NCI-H1417 treated with DMSO at 0.1 percent for 48 hours (cell line): ENCODE data around the gene GFY.
"Not testable (repeated sequence)": the region's sequence is repeated elsewhere in the genome, so short reads cannot be mapped to it uniquely, and the experiment has no call there.

Experiments used
- DNase-seq: peaks from one replicate; lab custom pipeline; 2025; lab: John Stamatoyannopoulos, UW

Gene GFY

DNA sequence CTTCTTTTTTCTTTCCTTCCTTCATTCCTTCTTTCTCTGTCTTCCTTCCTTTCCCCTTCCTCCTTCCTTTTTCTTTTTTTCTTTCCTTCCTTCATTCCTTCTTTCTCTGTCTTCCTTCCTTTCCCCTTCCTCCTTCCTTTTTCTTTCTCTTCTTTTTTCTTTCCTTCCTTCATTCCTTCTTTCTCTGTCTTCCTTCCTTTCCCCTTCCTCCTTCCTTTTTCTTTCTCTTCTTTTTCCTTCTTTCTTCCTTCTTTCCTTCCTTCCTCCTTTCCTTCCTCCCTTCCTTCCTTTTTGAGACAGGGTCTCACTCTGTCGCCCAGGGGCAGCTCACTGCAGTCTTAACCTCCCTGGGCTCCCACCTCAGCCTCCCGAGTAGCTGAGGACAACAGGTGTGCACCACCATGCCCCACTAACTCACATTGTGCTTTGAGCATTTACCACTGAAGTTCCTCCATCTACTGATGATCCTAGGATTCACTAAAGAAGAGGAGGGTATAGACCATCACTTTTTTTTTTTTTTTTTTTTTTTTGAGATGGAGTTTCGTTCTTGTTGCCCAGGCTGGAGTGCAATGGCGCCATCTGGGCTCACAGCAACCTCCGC is 19.0 kb downstream of the GFY start:
- DNase-seq: not testable (repeated sequence)

DNA sequence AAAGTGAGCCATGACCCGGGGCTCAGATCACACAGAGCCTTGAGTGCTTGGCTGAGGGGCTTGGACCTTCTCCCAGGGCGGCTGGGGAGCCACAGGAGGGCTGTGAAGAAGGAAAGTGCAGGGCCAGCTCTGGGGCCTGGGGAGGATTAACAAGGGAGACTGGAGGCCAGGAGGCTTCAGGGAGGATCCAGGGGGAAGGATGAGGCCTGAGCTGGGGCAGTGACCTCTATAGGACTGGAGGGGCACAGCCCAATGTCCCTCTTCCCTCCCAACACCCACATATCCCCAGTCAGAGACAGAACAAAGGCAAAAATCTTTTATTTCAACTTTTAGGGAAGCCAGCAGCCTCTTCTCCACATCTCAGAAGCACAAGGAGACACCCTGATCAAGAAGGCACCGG is 20.8 kb downstream of the GFY start:
- no peak for DNase-seq

DNA sequence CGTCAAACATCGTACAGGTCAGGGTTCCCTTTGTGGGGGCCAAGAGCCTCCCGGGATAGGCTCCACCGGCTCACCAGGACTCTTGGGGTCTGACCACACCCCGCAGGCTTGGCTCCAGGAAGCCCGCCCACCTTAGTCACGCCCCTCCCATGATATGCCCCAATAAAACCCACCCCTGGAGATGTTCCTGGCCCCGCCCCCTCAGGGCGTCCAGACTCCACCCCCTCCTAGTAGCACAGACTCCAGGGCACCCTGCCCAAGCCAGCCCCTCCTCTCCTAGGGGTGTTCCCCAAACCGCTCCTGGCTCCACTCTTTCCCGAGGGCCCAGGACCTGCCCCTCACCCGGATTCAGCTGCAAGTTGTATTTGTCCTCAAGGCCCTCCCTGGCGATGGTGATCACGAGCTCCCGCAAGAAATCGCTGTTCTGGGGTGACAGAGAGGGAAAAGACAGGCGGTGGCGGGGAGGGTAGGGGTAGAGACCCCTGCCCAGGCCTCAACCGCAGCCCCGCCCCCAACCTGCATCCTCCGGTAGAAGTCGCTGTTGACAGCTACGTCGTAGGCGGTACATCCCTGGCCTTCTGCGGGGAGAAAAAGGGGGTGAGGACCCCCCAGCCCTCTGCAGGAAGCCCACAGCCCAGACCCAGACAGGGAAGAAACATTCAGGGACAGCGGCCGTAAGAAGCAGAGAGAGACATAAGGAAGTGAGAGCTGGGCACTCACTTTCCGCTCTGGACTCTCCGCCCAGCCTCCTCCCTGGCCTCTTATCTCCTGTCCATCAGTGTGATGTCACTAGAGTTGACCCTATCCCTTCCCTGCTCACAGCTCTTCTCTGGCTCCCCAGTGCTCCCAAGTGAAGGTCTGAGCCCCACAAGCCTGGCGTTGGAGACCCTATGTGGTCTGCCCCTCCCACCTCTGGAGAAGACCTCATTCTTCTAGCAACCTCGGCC is 22.6 kb downstream of the GFY start:
- no peak for DNase-seq

DNA sequence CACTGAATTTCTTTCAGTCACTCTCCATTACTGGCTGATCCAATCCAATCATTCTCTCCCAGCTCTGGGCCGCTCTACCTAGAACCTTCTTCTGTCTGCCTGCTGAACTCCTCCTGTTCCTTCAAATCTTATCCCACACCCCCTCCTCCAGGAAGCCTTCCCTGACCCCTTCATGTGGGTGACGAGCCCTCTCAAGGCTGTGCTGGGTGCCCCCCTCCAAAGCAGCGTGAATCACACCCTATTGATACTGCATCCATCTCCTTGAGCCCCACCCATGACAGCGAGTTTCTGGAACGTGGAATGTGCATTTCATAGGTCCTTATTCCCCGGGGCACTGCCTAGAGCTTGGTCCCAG is 23.2 kb downstream of the GFY start:
- no peak for DNase-seq

DNA sequence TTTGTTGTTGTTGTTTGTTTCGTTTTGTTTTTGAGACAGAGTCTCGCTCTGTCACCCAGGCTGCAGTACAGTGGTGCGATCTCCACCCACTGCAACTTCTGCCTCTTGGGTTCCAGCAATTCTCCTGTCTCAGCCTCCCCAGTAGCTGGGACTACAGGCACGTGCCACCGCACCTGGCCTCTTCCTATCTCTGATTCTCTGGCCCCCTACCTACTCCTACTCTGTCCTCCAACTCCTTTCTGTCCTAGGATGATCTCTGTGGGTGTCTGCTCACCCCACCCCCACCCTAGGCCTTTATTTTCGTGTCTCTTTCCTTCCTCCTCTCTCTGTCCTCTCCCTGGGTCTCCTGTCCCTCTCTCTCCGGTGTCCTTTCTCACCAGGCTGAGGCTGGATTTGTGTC is 25.2 kb downstream of the GFY start:
- DNase-seq: no peak

DNA sequence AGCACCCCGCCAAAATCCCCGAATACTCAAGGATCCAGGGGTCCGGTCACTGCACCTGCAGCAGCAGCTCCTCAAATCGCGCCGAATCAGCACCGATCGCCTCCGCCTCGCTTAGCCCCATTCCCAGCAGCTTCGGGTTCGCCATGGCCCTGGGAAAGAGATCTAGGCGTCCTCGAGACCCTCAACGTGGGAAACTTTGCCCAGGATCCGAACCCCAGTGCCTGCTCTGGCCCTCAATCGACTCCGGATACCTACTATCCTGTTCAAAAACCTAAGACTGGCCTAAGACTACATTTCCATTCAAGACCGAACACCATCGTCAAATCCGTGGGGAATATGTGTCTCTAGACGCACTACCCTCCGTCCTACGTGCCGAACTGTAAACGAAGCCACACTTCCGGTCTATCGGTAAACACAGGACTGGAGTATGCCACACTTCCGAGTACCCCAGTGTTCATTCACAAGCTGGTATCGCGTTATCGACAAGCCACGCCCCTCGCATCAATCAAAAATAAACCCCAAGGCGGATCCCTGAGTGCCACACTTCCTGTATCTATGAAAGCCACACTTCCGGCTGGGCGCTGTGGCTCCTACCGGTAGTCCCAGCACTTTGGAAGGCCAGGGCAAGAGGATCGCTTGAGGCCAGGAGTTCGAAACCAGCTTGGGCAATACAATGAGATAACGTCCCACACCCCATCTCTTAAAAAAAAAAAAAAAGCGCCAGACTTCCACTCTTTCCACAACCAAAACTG is 26.4 kb downstream of the GFY start, which contains the start of gene PIH1D1:
TSS of gene PIH1D1 (minus strand) at position 385 of the 752 bp plus-strand sequence. CDS start at position 145, 240 bp downstream.
- peak; percentile 93 for DNase-seq

DNA sequence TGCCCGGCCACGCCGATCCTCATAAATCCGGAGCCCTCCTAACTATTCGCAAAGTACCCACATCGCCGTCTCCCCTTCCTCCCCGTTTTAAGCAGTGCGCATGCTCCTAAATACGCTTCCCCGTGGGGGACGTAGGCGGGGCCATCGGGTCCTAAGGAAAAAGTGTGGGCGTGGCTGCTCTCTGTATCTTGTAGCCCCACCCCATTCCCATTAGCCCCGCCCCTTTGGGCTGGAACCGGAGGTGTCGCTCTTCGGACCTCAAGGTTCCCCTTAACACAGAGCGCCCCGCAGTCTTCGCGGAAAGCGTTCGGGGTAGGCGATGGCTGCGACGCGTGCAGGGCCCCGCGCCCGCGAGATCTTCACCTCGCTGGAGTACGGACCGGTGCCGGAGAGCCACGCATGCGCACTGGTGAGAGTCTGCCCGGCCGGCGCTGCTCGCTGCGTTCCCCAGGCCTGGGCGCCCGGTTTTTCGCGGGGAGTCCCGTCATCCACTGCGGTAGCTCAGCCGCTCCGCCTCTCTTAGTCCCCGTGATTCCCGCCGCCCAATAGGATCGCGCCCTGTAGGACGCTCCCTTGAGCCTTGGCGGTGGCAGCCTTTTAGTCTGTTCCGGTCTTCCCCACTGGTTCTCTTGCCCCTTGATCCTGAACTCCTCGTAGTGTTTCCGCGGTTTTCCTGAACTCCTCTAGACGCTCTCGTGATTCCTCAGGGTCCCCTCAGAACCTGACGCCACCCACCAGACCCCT is 28.0 kb downstream of the GFY start, which contains the start of gene ALDH16A1:
TSS of gene ALDH16A1 (plus strand) at position 213 of the 744 bp plus-strand sequence. CDS start at position 320, 107 bp downstream.
- DNase-seq: peak; percentile 94

DNA sequence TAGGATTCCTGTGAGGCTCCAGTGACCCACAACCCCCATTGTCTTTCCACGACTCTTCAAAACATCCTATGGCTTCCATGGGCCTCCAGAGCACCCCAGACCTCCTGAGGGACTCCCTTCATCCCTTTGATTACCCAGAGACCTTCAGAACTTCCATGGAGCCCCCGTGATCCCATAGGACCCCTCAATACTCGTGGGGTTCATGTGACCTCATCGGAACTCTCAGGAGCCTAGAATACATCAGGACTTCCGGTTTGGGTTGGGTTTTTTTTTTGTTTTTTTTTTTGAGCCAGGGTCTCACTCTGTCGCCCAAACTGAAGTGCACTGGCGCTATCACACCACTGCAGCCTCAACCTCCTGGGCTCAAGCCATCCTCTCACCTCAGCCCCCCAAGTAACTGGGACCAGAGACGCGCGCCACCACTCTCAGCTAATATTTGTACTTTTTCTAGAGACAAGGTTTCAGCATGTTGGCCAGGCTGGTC is 28.6 kb downstream of the GFY start:
- no peak for DNase-seq

DNA sequence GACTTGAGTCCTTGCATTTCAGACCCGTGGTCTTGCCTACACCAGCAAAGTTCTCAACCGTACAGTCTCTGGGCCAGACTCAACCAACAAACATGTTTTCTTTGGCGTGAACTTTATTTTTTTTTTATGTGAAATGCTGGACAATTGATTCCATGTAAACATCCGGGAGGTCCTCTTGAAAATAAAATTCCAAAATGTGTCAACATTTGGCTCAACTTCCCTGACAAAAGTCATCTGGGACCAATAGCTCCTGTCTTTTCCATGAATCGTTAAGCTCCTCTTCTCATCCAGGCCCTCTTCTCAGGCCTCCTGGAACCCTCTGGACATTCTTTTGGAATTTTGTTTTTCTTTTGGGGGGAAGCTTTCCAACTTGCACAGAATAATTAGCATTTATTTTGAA is 30.6 kb downstream of the GFY start:
- no peak for DNase-seq

DNA sequence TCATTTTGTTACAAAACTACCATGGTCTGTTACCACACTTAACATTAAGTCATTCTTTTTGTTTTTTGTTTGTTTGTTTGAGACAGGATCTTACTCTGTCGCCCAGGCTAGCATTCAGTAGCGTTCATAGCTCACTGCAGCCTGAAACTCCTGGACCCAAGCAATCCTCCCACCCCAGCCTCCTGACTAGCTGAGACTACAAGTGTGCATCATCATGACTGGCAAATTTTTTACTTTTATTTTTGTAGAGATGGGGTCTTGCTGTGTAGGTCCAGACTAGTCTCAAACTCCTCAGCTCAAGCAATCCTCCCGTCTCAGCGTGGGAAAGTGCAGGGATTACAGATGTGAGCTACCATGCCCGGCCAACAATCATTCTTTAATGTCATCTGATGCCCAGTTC is 31.1 kb downstream of the GFY start:
- DNase-seq: no peak

DNA sequence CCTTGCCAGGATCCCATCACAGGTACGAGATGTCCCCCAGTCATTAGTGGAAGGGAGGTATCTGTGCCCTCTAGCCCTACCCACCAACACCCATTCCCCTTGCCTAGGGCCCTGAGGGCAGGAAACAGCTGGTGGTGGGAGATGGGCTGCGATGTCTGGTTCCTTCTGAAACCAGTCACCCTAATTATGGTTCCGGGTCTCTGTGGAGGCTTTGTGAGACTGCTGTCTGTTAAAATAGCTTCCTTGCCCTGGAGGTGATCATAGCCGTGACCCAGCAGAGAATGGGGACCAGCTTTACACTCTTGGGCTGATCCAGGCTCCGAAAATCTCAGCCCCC is 33.3 kb downstream of the GFY start:
- DNase-seq: no peak

DNA sequence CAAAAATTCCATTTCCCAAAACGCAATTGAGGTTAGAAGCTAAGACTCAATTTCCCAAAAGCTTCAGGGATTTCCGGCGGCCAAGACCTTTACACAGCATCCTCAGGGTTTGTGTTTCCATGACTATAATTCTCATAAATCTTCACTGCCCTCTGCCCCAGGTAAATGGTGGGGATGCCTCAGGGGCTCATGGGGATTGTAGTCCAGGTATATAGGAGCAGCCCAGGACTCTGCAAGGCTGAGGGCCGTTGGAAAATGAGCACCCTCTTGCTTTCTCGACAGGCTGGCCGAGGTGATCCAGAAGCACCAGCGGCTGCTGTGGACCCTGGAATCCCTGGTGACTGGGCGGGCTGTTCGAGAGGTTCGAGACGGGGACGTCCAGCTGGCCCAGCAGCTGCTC is 34.2 kb downstream of the GFY start:
- DNase-seq: no peak

DNA sequence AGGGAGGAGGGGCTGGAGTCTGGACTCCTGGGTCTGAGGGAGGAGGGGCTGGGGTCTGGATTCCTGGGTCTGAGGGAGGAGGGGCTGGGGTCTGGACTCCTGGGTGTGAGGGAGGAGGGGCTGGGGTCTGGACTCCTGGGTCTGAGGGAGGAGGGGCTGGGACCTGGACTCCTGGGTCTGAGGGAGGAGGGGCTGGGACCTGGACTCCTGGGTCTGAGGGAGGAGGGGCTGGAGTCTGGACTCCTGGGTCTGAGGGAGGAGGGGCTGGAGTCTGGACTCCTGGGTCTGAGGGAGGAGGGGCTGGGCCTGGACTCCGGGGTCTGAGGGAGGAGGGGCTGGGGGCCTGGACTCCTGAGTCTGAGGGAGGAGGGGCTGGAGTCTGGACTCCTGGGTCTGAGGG is 35.9 kb downstream of the GFY start:
- not testable (repeated sequence) for DNase-seq

DNA sequence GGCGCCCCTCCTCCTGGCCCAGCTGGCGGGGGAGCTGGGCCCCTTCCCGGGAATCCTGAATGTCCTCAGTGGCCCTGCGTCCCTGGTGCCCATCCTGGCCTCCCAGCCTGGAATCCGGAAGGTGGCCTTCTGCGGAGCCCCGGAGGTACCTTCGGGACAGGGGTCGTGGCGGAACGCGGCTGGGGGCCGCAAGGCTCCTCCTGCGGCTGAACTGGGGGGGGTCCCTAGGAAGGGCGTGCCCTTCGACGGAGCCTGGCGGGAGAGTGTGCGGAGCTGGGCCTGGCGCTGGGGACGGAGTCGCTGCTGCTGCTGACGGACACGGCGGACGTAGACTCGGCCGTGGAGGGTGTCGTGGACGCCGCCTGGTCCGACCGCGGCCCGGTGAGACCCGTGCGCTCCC is 36.5 kb downstream of the GFY start:
- DNase-seq: no peak

DNA sequence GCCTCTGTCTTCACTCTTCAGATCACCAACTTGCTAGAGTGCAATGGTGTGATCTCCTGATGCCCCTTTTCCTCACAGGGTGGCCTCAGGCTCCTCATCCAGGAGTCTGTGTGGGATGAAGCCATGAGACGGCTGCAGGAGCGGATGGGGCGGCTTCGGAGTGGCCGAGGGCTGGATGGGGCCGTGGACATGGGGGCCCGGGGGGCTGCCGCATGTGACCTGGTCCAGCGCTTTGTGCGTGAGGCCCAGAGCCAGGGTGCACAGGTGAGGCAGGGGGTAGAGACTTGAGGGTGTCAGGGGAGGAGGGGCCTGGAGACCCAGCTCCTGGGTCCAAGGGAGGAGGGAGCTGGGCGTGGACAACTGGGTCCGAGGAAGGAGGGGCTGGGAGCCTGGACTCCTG is 37.3 kb downstream of the GFY start:
- no peak for DNase-seq

DNA sequence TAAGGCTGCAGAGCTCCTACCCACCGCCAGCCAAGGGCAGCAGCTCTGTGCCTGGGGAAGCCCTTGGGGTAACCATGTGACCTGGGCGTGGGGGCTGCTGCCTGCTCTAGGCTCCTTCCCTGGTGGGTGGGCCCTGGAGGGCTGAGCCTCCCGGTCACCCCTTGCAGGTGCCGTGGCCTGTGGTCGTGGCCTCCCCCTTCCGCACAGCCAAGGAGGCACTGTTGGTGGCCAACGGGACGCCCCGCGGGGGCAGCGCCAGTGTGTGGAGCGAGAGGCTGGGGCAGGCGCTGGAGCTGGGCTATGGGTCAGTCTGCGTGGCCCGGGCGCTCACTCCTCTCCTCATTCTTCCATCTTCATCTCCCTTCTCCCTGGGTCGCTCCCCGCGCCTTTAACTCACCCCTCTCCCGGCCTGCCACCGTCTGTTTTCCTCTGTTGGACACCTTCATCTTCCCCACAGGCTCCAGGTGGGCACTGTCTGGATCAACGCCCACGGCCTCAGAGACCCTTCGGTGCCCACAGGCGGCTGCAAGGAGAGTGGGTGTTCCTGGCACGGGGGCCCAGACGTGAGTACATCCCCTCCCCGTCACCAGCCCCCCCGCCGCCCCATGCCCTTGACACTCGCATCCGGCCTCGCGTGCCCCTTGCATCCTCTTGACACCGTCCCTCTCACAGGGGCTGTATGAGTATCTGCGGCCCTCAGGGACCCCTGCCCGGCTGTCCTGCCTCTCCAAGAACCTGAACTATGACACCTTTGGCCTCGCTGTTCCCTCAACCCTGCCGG is 39.0 kb downstream of the GFY start:
- DNase-seq: no peak

DNA sequence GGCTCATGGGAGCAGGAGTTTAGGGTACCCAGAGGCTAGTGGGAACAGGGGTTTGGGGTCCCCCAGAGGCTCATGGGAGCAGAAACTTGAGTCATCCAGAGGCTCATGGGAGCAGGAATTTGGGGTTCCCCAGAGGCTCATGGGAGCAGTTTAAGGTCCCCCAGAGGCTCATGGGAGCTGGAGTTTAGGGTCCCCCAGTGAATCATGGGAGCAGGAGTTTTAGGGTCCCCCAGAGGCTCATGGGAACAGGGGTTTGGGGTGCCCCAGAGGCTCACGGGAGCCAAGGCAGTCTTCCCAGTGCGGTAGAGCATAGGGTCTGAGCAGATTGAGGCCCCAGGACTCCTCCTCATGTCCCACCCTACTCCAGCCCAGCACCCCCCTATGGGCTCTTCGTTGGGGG is 40.2 kb downstream of the GFY start:
- DNase-seq: no peak

DNA sequence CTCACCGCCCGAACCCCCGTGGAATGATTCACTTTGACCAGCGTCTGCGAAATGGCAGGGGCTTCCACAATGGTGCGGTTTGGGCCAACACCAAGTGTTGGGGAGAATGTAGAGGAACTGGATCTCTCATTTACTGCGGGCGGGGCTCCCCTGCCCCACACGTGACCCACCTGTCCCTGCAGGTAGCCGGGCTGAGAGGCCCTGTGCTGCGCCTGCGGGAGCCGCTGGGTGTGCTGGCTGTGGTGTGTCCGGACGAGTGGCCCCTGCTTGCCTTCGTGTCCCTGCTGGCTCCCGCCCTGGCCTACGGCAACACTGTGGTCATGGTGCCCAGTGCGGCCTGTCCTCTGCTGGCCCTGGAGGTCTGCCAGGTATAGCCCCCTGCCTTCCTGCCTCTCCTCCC is 43.0 kb downstream of the GFY start:
- DNase-seq: no peak

DNA sequence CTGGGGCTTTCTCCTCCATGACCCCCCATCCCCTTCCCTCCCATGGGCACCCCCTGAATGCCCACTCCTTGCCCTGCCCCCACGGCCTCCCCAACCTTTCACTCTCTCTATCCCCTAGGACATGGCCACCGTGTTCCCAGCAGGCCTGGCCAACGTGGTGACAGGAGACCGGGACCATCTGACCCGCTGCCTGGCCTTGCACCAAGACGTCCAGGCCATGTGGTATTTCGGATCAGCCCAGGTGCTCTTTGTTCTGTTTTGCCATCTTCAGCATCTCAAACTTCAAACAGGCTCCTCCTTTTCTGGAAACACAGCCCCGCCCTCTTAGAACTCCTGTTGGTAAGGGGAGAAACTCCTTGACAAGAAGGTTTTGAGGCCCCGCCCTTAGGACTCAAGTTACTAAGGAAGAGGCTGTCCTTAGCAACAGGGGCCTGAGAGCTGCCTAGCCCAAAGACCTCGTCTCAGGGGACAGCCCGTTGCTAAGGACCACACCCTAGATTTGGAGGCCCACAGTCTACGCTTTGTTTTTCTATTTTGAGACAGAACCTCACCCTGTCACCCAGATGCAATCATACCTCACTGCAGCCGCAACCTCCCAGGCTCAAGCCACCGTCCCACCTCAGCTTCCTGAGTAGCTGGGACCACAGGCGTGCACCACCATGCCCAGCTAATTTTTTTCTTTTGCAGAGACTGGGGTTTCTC is 43.7 kb downstream of the GFY start:
- DNase-seq: no peak

DNA sequence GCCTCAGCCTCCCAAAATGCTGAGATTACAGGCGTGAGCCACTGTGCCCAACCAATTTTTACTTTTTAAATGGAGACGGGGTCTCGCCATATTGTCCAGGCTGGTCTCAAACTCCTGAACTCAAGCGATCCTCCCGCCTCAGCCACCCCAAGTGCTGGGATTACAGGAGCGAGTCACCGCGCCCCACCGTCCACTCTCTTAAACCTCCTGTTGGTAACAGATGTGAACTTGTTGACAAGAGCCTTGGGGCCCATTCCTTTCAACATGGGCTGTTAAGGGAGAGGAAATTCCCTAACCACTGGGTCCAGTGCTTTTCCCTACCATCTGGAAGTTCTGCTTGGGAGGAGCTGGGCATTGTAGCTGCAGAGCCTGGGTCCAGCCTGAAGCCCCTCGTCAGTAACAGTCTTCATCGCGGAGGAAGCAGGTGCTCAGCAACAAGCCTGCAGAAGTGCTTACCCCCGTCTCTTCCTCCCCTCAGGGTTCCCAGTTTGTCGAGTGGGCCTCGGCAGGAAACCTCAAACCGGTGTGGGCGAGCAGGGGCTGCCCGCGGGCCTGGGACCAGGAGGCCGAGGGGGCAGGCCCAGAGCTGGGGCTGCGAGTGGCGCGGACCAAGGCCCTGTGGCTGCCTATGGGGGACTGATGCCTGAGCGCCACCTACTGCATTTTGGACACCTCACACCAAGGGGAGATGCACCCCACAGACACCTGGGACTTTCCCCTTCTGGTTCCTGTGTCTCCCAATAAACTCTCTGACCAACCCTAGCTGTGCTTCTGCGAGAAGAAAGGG is 44.8 kb downstream of the GFY start:
- no peak for DNase-seq
